Liver (tissue), 3 donors: ENCODE results near the gene GAS6.

Source experiments
- CTCF ChIP-seq: fragments of 150-350 bp; IDR thresholded peaks from 2 replicates; pipeline ENCODE4 v1.5.1; 2017; ENCODE audit warnings: improper control_type of control experiment, low read depth, low read length; ENCODE audit not compliant: missing input control
- JUND ChIP-seq, 2 donors: IDR thresholded peaks; 2 replicates each; pipeline ENCODE4 v1.6.1; 2016; ENCODE audit warnings: antibody characterized with exemption in 2 of 2
- RAD21 ChIP-seq, 2 donors: IDR thresholded peaks; 2 replicates each; pipeline ENCODE4 v1.6.1; 2016; ENCODE audit warnings: antibody characterized with exemption in 2 of 2, mild to moderate bottlenecking in 2 of 2
- REST ChIP-seq: IDR thresholded peaks from 2 replicates; pipeline ENCODE4 v1.6.1; 2016; ENCODE audit warnings: antibody characterized with exemption, mild to moderate bottlenecking
- TAF1 ChIP-seq: conservative IDR thresholded peaks from 2 replicates; pipeline ENCODE4 v1.6.1; 2016; ENCODE audit warnings: antibody characterized with exemption, mild to moderate bottlenecking
- YY1 ChIP-seq: IDR thresholded peaks from 2 replicates; pipeline ENCODE4 v1.6.1; 2016; ENCODE audit warnings: antibody characterized with exemption, mild to moderate bottlenecking
- donor health status: healthy.
- donor health status: healthy.

GRCh38 chr13:113804017-113804702 is 59.7 kb downstream of the GAS6 start:
- TF ChIP-seq CTCF (no peak), TAF1 (no peak), RAD21 (IDR thresholded peaks at IDR 0.05) (no peak), YY1 (no peak), REST (no peak), JUND (IDR thresholded peaks at IDR 0.05) (no peak)
